Gastroesophageal sphincter (tissue), 3 donors: ENCODE measurements around the gene CCND1.

Experiments
- CTCF ChIP-seq, 4 experiments: fragments of 200-600 bp in 2 of 4; fragments of 450-650 bp in 2 of 4; sonication (generic) in 1 of 4; IDR thresholded peaks; one replicate each; pipeline ENCODE4 v1.5.1; 2017 to 2019; ENCODE audit warnings: antibody characterized with exemption in 4 of 4, mild to moderate bottlenecking in 2 of 4, moderate library complexity in 2 of 4
- POLR2A ChIP-seq, 2 donors: fragments of 450-650 bp; IDR thresholded peaks; one replicate each; pipeline ENCODE4 v1.6.1; 2017; ENCODE audit warnings: antibody characterized with exemption in 2 of 2, mild to moderate bottlenecking in 2 of 2, moderate library complexity in 1 of 2

DNA sequence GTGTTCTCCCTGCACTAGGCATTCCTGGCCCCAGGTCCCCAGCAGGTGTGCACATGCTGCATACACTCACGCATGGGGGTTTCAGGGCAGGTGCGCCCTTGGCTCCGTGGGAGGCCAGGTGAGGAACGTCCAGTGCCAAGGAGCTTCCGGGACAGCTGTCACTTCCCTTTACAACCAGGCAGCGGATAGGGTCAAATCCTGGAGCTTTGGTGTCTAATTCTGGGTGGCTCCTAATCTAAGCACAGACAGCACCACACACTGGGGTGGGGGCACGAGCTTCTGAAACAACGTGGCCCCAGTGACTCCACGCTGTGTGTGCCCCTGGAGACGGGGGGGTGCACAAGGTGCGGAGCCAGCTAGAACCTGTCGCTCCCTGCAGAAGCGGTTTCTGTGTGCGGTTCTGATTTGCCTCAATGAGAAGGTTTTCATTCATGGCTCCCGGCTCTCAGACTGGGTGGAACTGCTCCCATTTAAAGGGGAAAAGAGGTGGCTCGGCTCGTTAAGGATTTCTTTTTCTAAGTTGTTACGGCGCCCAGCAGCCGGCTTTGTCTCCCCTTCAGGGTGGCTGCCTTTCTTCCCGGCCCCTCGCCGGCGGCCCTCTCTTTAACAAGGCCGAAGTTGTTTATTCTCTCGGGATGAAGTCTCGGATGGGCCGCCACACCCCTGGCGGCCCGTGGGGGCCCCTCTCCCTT lies 5.0 kb downstream of the CCND1 start:
- TF ChIP-seq CTCF (IDR thresholded peaks at IDR 0.05) (no peak), POLR2A (IDR thresholded peaks at IDR 0.05) (no peak)
